Omental fat pad (tissue), 4 donors: ENCODE results near the gene PSME1. TPM values are rescaled to one million over a fixed set of nuclear protein-coding genes. Genes with fewer than 3 reads are reported as not detected.
"Not testable (repeated sequence)": the region's sequence is repeated elsewhere in the genome, so short reads cannot be mapped to it uniquely, and the experiment has no call there.

Experiments used
- ATAC-seq: fragments of 150-250 bp; one replicate; pipeline ENCODE4 v1.9.1; 2016; ENCODE audit warnings: mild to moderate bottlenecking, moderate library complexity; ENCODE audit not compliant: low FRiP score
- DNase-seq: peaks from one replicate; pipeline ENCODE4 v3.0.0-alpha.2; 2019; ENCODE audit warnings: low spot score
- CTCF ChIP-seq, 3 donors: fragments of 450-650 bp; IDR thresholded peaks; one replicate each; pipeline ENCODE4 v1.5.1; 2016 to 2017; ENCODE audit warnings: antibody characterized with exemption in 3 of 3, mild to moderate bottlenecking in 3 of 3, moderate library complexity in 2 of 3
- total RNA-seq, 4 donors: library from RNA; depleted of rRNA; stranded (reverse); fragments of >200 nt; gene quantifications; one replicate each; pipeline ENCODE4 v1.1.0, GENCODE V29; 2016

The PSME1 gene
- total RNA-seq, 4 donors from 2014 or later = 89.1 to 158 (median 96.8) TPM

GRCh38 chr14:24098927-24099813 is 36.8 kb upstream of the PSME1 start:
- DNase-seq (no peak), ATAC-seq (no peak)
- no peak for TF ChIP-seq CTCF (IDR thresholded peaks at IDR 0.05)

DNA sequence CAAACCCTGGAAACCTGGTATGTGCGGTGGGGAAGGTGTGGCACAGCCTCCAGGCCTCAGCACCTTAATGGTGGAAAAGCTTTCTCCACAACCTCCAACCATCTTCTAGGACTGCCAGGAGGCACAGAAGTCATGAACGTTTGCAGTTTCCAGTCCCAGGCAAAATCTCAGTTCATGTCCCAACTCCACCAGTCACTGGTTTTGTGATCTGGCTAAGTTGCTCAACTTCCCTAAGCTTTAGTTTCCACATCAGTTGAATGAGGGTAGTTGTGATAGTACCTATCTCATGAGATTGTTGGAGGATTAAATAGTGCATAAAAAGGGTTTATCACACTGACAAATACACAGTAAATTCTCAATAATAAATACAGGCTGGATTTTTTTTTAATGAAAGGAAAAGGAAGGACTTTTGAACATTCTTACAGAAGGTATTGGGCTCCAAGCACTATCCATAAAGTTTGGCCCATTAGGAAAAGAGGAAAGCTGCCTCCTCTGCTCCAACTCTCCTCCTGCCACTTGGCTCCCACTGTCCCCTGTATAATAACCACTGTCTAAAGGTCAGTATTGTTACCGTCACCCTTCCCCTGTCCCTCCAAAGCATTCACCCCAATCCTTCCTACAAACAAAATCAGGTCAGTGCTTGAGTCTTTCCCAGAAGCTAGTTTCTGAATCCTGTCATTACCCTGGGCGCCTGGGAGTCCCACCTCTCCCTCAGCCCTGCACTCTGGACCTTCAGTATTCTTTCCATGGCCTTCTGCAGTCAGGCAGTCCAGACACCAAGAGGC is 35.6 kb upstream of the PSME1 start:
- DNase-seq (no peak), ATAC-seq (no peak)
- no peak for TF ChIP-seq CTCF (IDR thresholded peaks at IDR 0.05)

GRCh38 chr14:24100982-24101494 is 35.0 kb upstream of the PSME1 start:
- no peak for TF ChIP-seq CTCF (IDR thresholded peaks at IDR 0.05)

GRCh38 chr14:24102357-24103048 is 33.5 kb upstream of the PSME1 start:
- ATAC-seq (no peak), DNase-seq (no peak)
- no peak for TF ChIP-seq CTCF (IDR thresholded peaks at IDR 0.05)

More at GRCh38 chr14:24100982-24101494, 35.0 kb upstream of the PSME1 start:
- ATAC-seq (no peak), DNase-seq (no peak)

GRCh38 chr14:24103451-24103850 is 32.5 kb upstream of the PSME1 start:
- no peak for ATAC-seq
- no peak for DNase-seq
- TF ChIP-seq CTCF (IDR thresholded peaks at IDR 0.05) = no peak

GRCh38 chr14:24105609-24106239 is 30.3 kb upstream of the PSME1 start:
- ATAC-seq, DNase-seq: not testable (repeated sequence)
